ENCODE data around the gene CELF1. TPM values are rescaled to one million over a fixed set of nuclear protein-coding genes. Genes with fewer than 3 reads are reported as not detected.

CELF1 gene
- total and polyA plus RNA-seq, 10 of the 15 experiments (the other 5 are each of a cell fraction or from before 2014, with no cell fraction given) = 35.3 to 128 (median 85.7) TPM

- peak; percentile 67 for ATAC-seq
- Histone ChIP-seq H3K79me2 (ENCODE audit: control insufficient read depth, insufficient read depth, low read length) (peaks cover 93% of the 10 kb centered on the region), H3K9me3 (replicated peaks; ENCODE audit: control insufficient read depth, insufficient read depth, low read length) (no peaks in the 10 kb centered on the region), H3K27ac (ENCODE audit: control insufficient read depth, insufficient read depth) (peak overlapping the region; percentile 86), H3K4me1 (ENCODE audit: control insufficient read depth, insufficient read depth, low read length) (peaks cover 69% of the 10 kb centered on the region), H3K4me3 (peak overlapping the region; percentile 38), H4K20me1 (ENCODE audit: control insufficient read depth, insufficient read depth) (no peaks in the 10 kb centered on the region; the same call in 1 of the 2 replicates), H3K4me2 (ENCODE audit: control insufficient read depth, insufficient read depth) (peak overlapping the region; percentile 85), H2AFZ (ENCODE audit: control insufficient read depth, low read depth, low read length) (no peak overlapping the region), H3K9ac (ENCODE audit: control insufficient read depth, insufficient read depth, low read length) (no peak overlapping the region), H3K27me3 (replicated peaks in 1 of 2; ENCODE audit: control insufficient read depth in 2 of 2, insufficient read depth in 2 of 2, low read length in 1 of 2) (no peaks in the 10 kb centered on the region), H3K36me3 (ENCODE audit: control insufficient read depth in 2 of 2, insufficient read depth in 2 of 2, low read length in 1 of 2) (peaks cover 0 to 3% of the 10 kb centered on the region in 2 experiments; a peak in 3 of 4 replicates)
- ChIA-PET CTCF (interaction anchor here (0.8 to 2.0 kb wide), 8 partner anchors 9 to 110 kb away, joined by 3 to 9 read pairs (median 4); no protein-coding TSS in a partner anchor), POLR2A (interaction anchor here (0.7 to 2.5 kb wide), 5 partner anchors 9 to 48 kb away, joined by 3 to 16 read pairs (median 4); no protein-coding TSS in a partner anchor), SMC1A (ENCODE audit: uncharacterized antibody, unreplicated experiment) (interaction anchor here (0.7 to 1.5 kb wide), 11 partner anchors 9 to 73 kb away, joined by 3 to 6 read pairs (median 4); no protein-coding TSS in a partner anchor), RAD21 (ENCODE audit: unreplicated experiment) (interaction anchor here (0.8 to 2.9 kb wide), 4 partner anchors 15 to 45 kb away, joined by 3 to 7 read pairs (median 4); no protein-coding TSS in a partner anchor)
- in situ Hi-C loops (cut with MboI) = no loop called here
- DNase-seq (ENCODE audit: low read depth, low spot score) = peak; percentile 50
- BruUV-seq (replicated peaks) = no TSS peak
- 25% methylated on average over 10 of the region's 10 CpGs for WGBS (ENCODE audit: insufficient coverage, insufficient replicate concordance, low lambda C conversion rate, missing lambda C conversion rate)
- no peak for FAIRE-seq
- intact Hi-C loops (cut with micrococcal nuclease; ENCODE audit: unreplicated experiment) = no loop called here
- TF ChIP-seq POLR2AphosphoS5 (IDR thresholded peaks at IDR 0.05; ENCODE audit: low read length) (no peak), MLLT1 (IDR thresholded peaks at IDR 0.05) (peak; percentile 60; the same call in 1 of the 2 replicates), GATAD2B (conservative IDR thresholded peaks at IDR 0.05; ENCODE audit: low read depth) (0 out of 2 replicates have a peak, but pooled peaks have one; percentile 16), RCOR1 (conservative IDR thresholded peaks at IDR 0.05; ENCODE audit: low read depth, low read length) (0 out of 2 replicates have a peak, but pooled peaks have one; percentile 56), NBN (IDR thresholded peaks at IDR 0.05) (0 out of 2 replicates have a peak, but pooled peaks have one; percentile 29), CBFB (IDR thresholded peaks at IDR 0.05; ENCODE audit: low read depth) (no peak), NR2C1 (IDR thresholded peaks at IDR 0.05) (no peak), ZNF384 (IDR thresholded peaks at IDR 0.05; ENCODE audit: borderline replicate concordance, low read depth, low read length) (peak; percentile 87), CHD4 (IDR thresholded peaks at IDR 0.05) (no peak), TBL1XR1 (IDR thresholded peaks at IDR 0.05; ENCODE audit: low read depth, low read length) (0 out of 2 replicates have a peak, but pooled peaks have one; percentile 41), EP300 (IDR thresholded peaks at IDR 0.05; ENCODE audit: borderline replicate concordance in 1 of 2, control insufficient read depth in 1 of 2, low read depth in 2 of 2, low read length in 2 of 2) (0 out of 4 replicates have a peak, but pooled peaks of 1 of the 2 experiments have one; percentile 34), MTA2 (IDR thresholded peaks at IDR 0.05; ENCODE audit: low read depth) (peak; percentile 89), STAT1 (conservative IDR thresholded peaks at IDR 0.05) (no peak), MXI1 (IDR thresholded peaks at IDR 0.05; ENCODE audit: low read depth, low read length) (no peak; the same call in 1 of the 2 replicates), POLR2A (IDR thresholded peaks at IDR 0.05; ENCODE audit: low read depth, low read length) (no peak), IKZF2 (IDR thresholded peaks at IDR 0.05) (peak; percentile 68 to 74; a peak in 3 of 4 replicates), IKZF1 (conservative IDR thresholded peaks at IDR 0.05) (peak; percentile 28; the same call in 1 of the 2 replicates), ATF7 (IDR thresholded peaks at IDR 0.05; ENCODE audit: low read depth) (0 out of 2 replicates have a peak, but pooled peaks have one; percentile 30)
- TF ChIP-seq, protein P1, sequence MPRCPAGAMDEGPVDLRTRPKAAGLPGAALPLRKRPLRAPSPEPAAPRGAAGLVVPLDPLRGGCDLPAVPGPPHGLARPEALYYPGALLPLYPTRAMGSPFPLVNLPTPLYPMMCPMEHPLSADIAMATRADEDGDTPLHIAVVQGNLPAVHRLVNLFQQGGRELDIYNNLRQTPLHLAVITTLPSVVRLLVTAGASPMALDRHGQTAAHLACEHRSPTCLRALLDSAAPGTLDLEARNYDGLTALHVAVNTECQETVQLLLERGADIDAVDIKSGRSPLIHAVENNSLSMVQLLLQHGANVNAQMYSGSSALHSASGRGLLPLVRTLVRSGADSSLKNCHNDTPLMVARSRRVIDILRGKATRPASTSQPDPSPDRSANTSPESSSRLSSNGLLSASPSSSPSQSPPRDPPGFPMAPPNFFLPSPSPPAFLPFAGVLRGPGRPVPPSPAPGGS (IDR thresholded peaks at IDR 0.05; ENCODE audit: borderline replicate concordance, insufficient read depth, low read depth, low read length, poor library complexity, severe bottlenecking) = no peak
Observed at GRCh38 chr11:47506795-47507562, 46.0 kb downstream of the CELF1 start.
